HG02938 (cell line): ENCODE data around the gene DDX39A.
"Not testable (repeated sequence)": the region's sequence is repeated elsewhere in the genome, so short reads cannot be mapped to it uniquely, and the experiment has no call there.

Experiments used
- ATAC-seq: cut with Tn5 transposase; IDR thresholded peaks from one replicate; pipeline ENCODE4 v1.9.1; 2021; ENCODE audit warnings: mild to moderate bottlenecking, moderate library complexity; ENCODE audit not compliant: unreplicated experiment

Gene DDX39A

GRCh38 chr19:14419106-14419813, at the start of gene DDX39A:
TSS of gene DDX39A (minus strand) at chr19:14419341. CDS start at chr19:14413220, 6,121 bp downstream.
- peak; percentile 90 for ATAC-seq

GRCh38 chr19:14467816-14468215, 48.7 kb upstream of the DDX39A start:
- no peak for ATAC-seq

- ATAC-seq, result no peak
Measured at GRCh38 chr19:14467391-14467790, 48.2 kb upstream of the DDX39A start.

GRCh38 chr19:14463747-14464146, 44.6 kb upstream of the DDX39A start:
- ATAC-seq, result no peak

- not testable (repeated sequence) for ATAC-seq
Measured at GRCh38 chr19:14462401-14462800, 43.3 kb upstream of the DDX39A start.

- ATAC-seq, result no peak
Measured at GRCh38 chr19:14460935-14461334, 41.8 kb upstream of the DDX39A start.

- ATAC-seq, result no peak
Measured at GRCh38 chr19:14459703-14460102, 40.6 kb upstream of the DDX39A start.

- not testable (repeated sequence) for ATAC-seq
Measured at GRCh38 chr19:14452303-14452702, 33.2 kb upstream of the DDX39A start.

GRCh38 chr19:14450876-14451275, 31.7 kb upstream of the DDX39A start:
- no peak for ATAC-seq

- no peak for ATAC-seq
Measured at GRCh38 chr19:14450168-14450874, 31.2 kb upstream of the DDX39A start.

GRCh38 chr19:14449321-14449720, 30.2 kb upstream of the DDX39A start:
- no peak for ATAC-seq

- no peak for ATAC-seq
Measured at GRCh38 chr19:14446336-14447036, 27.3 kb upstream of the DDX39A start.

GRCh38 chr19:14443632-14444216, 24.6 kb upstream of the DDX39A start:
- ATAC-seq, result no peak

- no peak for ATAC-seq
Measured at GRCh38 chr19:14442891-14443631, 23.9 kb upstream of the DDX39A start.

GRCh38 chr19:14441041-14441938, 22.1 kb upstream of the DDX39A start:
- no peak for ATAC-seq

GRCh38 chr19:14440049-14440448, 20.9 kb upstream of the DDX39A start:
- no peak for ATAC-seq

GRCh38 chr19:14439014-14439413, 19.9 kb upstream of the DDX39A start:
- ATAC-seq, result no peak

- no peak for ATAC-seq
Measured at GRCh38 chr19:14437578-14438140, 18.5 kb upstream of the DDX39A start.

- ATAC-seq, result no peak
Measured at GRCh38 chr19:14435320-14436050, 16.3 kb upstream of the DDX39A start.
